ENCODE results near the gene MME.

MME gene

GRCh38 chr3:155049959-155050358, 30.2 kb upstream of the MME start:
- Histone ChIP-seq H3F3A (ENCODE audit: control insufficient read depth, insufficient read depth) (no peaks in the 10 kb centered on the region), H3K9me3 (ENCODE audit: control insufficient read depth, insufficient read depth, low read length) (peaks cover 20% of the 10 kb centered on the region; the same call in 1 of the 2 replicates), H3K79me2 (ENCODE audit: control insufficient read depth, low read length) (no peaks in the 10 kb centered on the region), H3K4me3 (ENCODE audit: low read length) (no peak overlapping the region), H3K4me1 (ENCODE audit: control insufficient read depth, low read length) (peaks cover 16% of the 10 kb centered on the region), H3K4me2 (ENCODE audit: low read length) (no peak overlapping the region), H4K20me1 (ENCODE audit: control insufficient read depth, insufficient read depth, low read depth, low read length) (no peaks in the 10 kb centered on the region), H3K27me3 (ENCODE audit: control insufficient read depth, low read length) (no peaks in the 10 kb centered on the region), H3K27ac (ENCODE audit: low read depth, low read length) (no peak overlapping the region), H3K36me3 (ENCODE audit: control insufficient read depth, low read length) (no peaks in the 10 kb centered on the region; the same call in 1 of the 2 replicates), H3K9me2 (replicated peaks; ENCODE audit: control insufficient read depth, low read length) (no peaks in the 10 kb centered on the region)
- TF ChIP-seq CTCF (IDR thresholded peaks at IDR 0.05; ENCODE audit: low read depth, low read length, poor library complexity, severe bottlenecking): no peak
- TF ChIP-seq EZH2phosphoT487 (IDR thresholded peaks at IDR 0.05; ENCODE audit: borderline replicate concordance, low read length): no peak

GRCh38 chr3:155052470-155052869, 27.6 kb upstream of the MME start:
- Histone ChIP-seq H3K27ac (ENCODE audit: low read depth, low read length) (no peak overlapping the region), H3K9me3 (ENCODE audit: control insufficient read depth, insufficient read depth, low read length) (peaks cover 23% of the 10 kb centered on the region)
- TF ChIP-seq EZH2phosphoT487 (IDR thresholded peaks at IDR 0.05; ENCODE audit: borderline replicate concordance, low read length) (no peak), CTCF (IDR thresholded peaks at IDR 0.05; ENCODE audit: low read depth, low read length, poor library complexity, severe bottlenecking) (no peak)

GRCh38 chr3:155053756-155054155, 26.4 kb upstream of the MME start:
- H3K4me2 ChIP-seq (ENCODE audit: low read length): no peak overlapping the region
- H4K20me1 ChIP-seq (ENCODE audit: control insufficient read depth, insufficient read depth, low read depth, low read length): no peaks in the 10 kb centered on the region
- H3F3A ChIP-seq (ENCODE audit: control insufficient read depth, insufficient read depth): no peaks in the 10 kb centered on the region
- H3K9me2 ChIP-seq (replicated peaks; ENCODE audit: control insufficient read depth, low read length): no peaks in the 10 kb centered on the region
- TF ChIP-seq EZH2phosphoT487 (IDR thresholded peaks at IDR 0.05; ENCODE audit: borderline replicate concordance, low read length) (no peak), CTCF (IDR thresholded peaks at IDR 0.05; ENCODE audit: low read depth, low read length, poor library complexity, severe bottlenecking) (no peak)
- no peaks in the 10 kb centered on the region; the same call in 1 of the 2 replicates for H3K36me3 ChIP-seq (ENCODE audit: control insufficient read depth, low read length)
- H3K4me1 ChIP-seq (ENCODE audit: control insufficient read depth, low read length): peaks cover 10% of the 10 kb centered on the region
- peaks cover 25% of the 10 kb centered on the region for H3K9me3 ChIP-seq (ENCODE audit: control insufficient read depth, insufficient read depth, low read length)
- no peak overlapping the region for H3K27ac ChIP-seq (ENCODE audit: low read depth, low read length)
- no peaks in the 10 kb centered on the region for H3K27me3 ChIP-seq (ENCODE audit: control insufficient read depth, low read length)
- H3K4me3 ChIP-seq (ENCODE audit: low read length): no peak overlapping the region
- H3K79me2 ChIP-seq (ENCODE audit: control insufficient read depth, low read length): no peaks in the 10 kb centered on the region

More at GRCh38 chr3:155052470-155052869, 27.6 kb upstream of the MME start:
- Histone ChIP-seq H3K27me3 (ENCODE audit: control insufficient read depth, low read length) (no peaks in the 10 kb centered on the region), H3F3A (ENCODE audit: control insufficient read depth, insufficient read depth) (no peaks in the 10 kb centered on the region), H4K20me1 (ENCODE audit: control insufficient read depth, insufficient read depth, low read depth, low read length) (no peaks in the 10 kb centered on the region), H3K79me2 (ENCODE audit: control insufficient read depth, low read length) (no peaks in the 10 kb centered on the region), H3K36me3 (ENCODE audit: control insufficient read depth, low read length) (no peaks in the 10 kb centered on the region; the same call in 1 of the 2 replicates), H3K4me2 (ENCODE audit: low read length) (no peak overlapping the region), H3K4me3 (ENCODE audit: low read length) (no peak overlapping the region), H3K9me2 (replicated peaks; ENCODE audit: control insufficient read depth, low read length) (no peaks in the 10 kb centered on the region), H3K4me1 (ENCODE audit: control insufficient read depth, low read length) (peaks cover 19% of the 10 kb centered on the region)

All from DOHH2 (cell line).